Measurements from ENCODE around the gene ABCC4. TPM values are rescaled to one million over a fixed set of nuclear protein-coding genes. Genes with fewer than 3 reads are reported as not detected.
"Not testable (repeated sequence)": the region's sequence is repeated elsewhere in the genome, so short reads cannot be mapped to it uniquely, and the experiment has no call there.

The ABCC4 gene
- total RNA-seq, 1 experiment from 2014 or later: 52.0 TPM

DNA sequence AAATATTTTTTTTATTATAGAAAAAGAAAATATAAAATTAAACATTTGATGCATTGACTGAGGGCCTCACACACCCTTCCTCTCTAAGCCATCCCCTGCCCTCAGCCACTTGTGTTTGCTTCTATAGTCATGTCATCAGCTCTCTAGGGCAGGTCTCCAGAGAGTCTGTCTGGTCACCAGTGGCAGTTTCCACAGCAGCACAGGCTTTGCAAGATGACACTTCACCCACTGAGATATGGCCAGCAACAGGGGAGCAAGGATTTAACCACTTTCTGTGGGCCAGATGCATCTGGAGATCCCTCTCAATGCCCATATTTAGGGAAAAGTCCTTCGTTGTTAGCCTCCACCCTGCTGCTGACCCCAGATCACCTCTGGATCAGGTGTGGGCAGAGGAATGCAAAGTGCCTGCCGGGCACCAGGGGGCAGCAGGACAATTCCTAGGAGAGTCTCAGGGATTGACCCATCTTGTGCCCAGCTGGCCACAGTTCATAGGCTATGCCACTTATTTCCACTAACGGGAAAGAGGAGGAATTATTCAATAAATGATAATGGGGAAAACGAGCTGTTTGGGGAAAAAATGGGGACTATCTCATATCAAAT is 4.8 kb downstream of the ABCC4 start:
- H3K27ac ChIP-seq (ENCODE audit: low read depth, low read length, poor library complexity, severe bottlenecking): no peak overlapping the region
- no peak overlapping the region for H3K4me3 ChIP-seq (ENCODE audit: low read depth, low read length, poor library complexity, severe bottlenecking)
- intact Hi-C loops (cut with micrococcal nuclease; ENCODE audit: unreplicated experiment): no loop called here
- no peak for TF ChIP-seq EZH2 (IDR thresholded peaks at IDR 0.05; ENCODE audit: borderline replicate concordance, low read depth, low read length, poor library complexity, severe bottlenecking)
- TF ChIP-seq, protein P1, sequence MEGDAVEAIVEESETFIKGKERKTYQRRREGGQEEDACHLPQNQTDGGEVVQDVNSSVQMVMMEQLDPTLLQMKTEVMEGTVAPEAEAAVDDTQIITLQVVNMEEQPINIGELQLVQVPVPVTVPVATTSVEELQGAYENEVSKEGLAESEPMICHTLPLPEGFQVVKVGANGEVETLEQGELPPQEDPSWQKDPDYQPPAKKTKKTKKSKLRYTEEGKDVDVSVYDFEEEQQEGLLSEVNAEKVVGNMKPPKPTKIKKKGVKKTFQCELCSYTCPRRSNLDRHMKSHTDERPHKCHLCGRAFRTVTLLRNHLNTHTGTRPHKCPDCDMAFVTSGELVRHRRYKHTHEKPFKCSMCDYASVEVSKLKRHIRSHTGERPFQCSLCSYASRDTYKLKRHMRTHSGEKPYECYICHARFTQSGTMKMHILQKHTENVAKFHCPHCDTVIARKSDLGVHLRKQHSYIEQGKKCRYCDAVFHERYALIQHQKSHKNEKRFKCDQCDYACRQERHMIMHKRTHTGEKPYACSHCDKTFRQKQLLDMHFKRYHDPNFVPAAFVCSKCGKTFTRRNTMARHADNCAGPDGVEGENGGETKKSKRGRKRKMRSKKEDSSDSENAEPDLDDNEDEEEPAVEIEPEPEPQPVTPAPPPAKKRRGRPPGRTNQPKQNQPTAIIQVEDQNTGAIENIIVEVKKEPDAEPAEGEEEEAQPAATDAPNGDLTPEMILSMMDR (conservative IDR thresholded peaks at IDR 0.05; ENCODE audit: low read depth, low read length): peak; percentile 56
- no peaks in the 10 kb centered on the region for H3K9me3 ChIP-seq (ENCODE audit: low read depth, low read length, poor library complexity, severe bottlenecking)
- no TSS peak for BruUV-seq (replicated peaks)
- POLR2A ChIA-PET (ENCODE audit: low non-redundant PET): no interaction called here
- no peak for DNase-seq (ENCODE audit: low spot score)
- H3K4me1 ChIP-seq (ENCODE audit: insufficient read depth, low read length, poor library complexity, severe bottlenecking): peaks cover 21% of the 10 kb centered on the region
- no peaks in the 10 kb centered on the region for H3K27me3 ChIP-seq (replicated peaks; ENCODE audit: insufficient read depth, low read depth, low read length, poor library complexity)
- CTCF ChIA-PET: interaction anchor here (0.6 kb wide), 1 partner anchor 198 kb away, joined by 6 read pairs; no protein-coding TSS in a partner anchor
- no peaks in the 10 kb centered on the region for H3K36me3 ChIP-seq (ENCODE audit: insufficient read depth, low read length, poor library complexity, severe bottlenecking)

DNA sequence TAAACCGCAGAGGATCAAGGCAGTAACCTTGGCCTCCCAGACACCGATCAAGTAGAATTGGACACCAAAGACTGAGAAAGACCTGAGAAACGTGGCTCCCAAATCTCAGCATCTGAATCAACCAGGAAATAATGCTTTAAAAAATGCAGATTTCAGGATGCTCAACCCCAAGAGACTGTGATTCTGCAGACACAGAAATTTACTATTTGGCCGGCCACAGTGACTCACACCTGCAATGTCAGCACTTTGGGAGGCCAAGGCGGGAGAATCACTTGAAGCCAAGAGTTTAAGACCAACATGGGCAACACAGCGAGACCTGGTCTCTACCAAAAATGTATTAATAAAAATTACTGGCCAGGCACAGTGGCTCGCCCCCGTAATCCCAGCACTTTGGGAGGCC is 6.2 kb downstream of the ABCC4 start:
- no TSS peak for BruUV-seq (replicated peaks)
- no peak overlapping the region for H3K27ac ChIP-seq (ENCODE audit: low read depth, low read length, poor library complexity, severe bottlenecking)
- H3K4me1 ChIP-seq (ENCODE audit: insufficient read depth, low read length, poor library complexity, severe bottlenecking): peaks cover 21% of the 10 kb centered on the region
- ChIA-PET CTCF (no interaction called here), POLR2A (ENCODE audit: low non-redundant PET) (no interaction called here)
- H3K9me3 ChIP-seq (ENCODE audit: low read depth, low read length, poor library complexity, severe bottlenecking): no peaks in the 10 kb centered on the region
- DNase-seq (ENCODE audit: low spot score): no peak
- H3K4me3 ChIP-seq (ENCODE audit: low read depth, low read length, poor library complexity, severe bottlenecking): no peak overlapping the region
- no peaks in the 10 kb centered on the region for H3K36me3 ChIP-seq (ENCODE audit: insufficient read depth, low read length, poor library complexity, severe bottlenecking)
- TF ChIP-seq EZH2 (IDR thresholded peaks at IDR 0.05; ENCODE audit: borderline replicate concordance, low read depth, low read length, poor library complexity, severe bottlenecking): no peak
- TF ChIP-seq, protein P1 (conservative IDR thresholded peaks at IDR 0.05; ENCODE audit: low read depth, low read length): no peak
- intact Hi-C loops (cut with micrococcal nuclease; ENCODE audit: unreplicated experiment): no loop called here
- H3K27me3 ChIP-seq (replicated peaks; ENCODE audit: insufficient read depth, low read depth, low read length, poor library complexity): no peaks in the 10 kb centered on the region

DNA sequence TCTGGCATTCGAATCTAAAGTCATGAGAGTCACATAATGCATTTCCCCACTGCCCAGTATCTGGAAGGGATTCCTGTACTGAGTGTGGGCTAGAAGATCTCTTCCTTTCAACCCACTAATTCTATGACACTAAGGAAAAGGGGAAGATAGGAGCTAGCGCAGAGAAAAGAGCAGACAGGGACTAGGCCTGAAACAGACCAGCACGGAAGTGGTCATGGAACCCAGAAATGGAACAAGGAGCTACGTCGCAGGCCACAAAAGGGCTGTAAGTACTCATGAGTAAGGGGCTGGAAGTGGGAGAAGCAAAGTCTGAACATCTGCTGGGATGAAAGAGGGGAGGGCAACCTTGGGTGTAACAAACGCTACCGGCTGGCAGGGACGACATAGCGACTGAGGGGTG is 8.6 kb downstream of the ABCC4 start:
- Histone ChIP-seq H3K9me3 (ENCODE audit: low read depth, low read length, poor library complexity, severe bottlenecking) (no peaks in the 10 kb centered on the region), H3K27me3 (replicated peaks; ENCODE audit: insufficient read depth, low read depth, low read length, poor library complexity) (no peaks in the 10 kb centered on the region), H3K27ac (ENCODE audit: low read depth, low read length, poor library complexity, severe bottlenecking) (no peak overlapping the region), H3K4me1 (ENCODE audit: insufficient read depth, low read length, poor library complexity, severe bottlenecking) (peaks cover 4% of the 10 kb centered on the region), H3K36me3 (ENCODE audit: insufficient read depth, low read length, poor library complexity, severe bottlenecking) (no peaks in the 10 kb centered on the region), H3K4me3 (ENCODE audit: low read depth, low read length, poor library complexity, severe bottlenecking) (no peak overlapping the region)
- DNase-seq (ENCODE audit: low spot score): no peak
- TF ChIP-seq, protein P1 (conservative IDR thresholded peaks at IDR 0.05; ENCODE audit: low read depth, low read length): no peak
- no peak for TF ChIP-seq EZH2 (IDR thresholded peaks at IDR 0.05; ENCODE audit: borderline replicate concordance, low read depth, low read length, poor library complexity, severe bottlenecking)
- ChIA-PET CTCF (no interaction called here), POLR2A (ENCODE audit: low non-redundant PET) (no interaction called here)
- no TSS peak for BruUV-seq (replicated peaks)
- intact Hi-C loops (cut with micrococcal nuclease; ENCODE audit: unreplicated experiment): no loop called here

DNA sequence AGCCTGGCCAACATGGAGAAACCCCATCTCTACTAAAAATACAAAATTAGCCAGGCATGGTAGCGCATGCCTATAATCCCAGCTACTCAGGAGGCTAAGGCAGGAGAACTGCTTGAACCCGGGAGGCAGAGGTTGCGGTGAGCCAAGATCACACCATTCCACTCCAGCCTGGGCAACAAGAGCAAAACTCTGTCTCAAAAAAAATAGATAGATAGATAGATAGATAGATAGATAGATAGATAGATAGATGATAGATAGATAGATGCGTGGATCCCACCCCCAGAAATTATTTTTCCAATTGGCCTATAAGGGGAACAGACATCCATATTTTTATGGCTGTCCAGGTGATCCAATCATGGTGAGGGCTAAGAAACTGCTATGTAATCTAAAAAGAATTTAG is 11.3 kb downstream of the ABCC4 start:
- H3K27me3 ChIP-seq (replicated peaks; ENCODE audit: insufficient read depth, low read depth, low read length, poor library complexity); H3K4me1 ChIP-seq (ENCODE audit: insufficient read depth, low read length, poor library complexity, severe bottlenecking); H3K27ac ChIP-seq (ENCODE audit: low read depth, low read length, poor library complexity, severe bottlenecking); H3K9me3 ChIP-seq (ENCODE audit: low read depth, low read length, poor library complexity, severe bottlenecking); intact Hi-C loops (cut with micrococcal nuclease; ENCODE audit: unreplicated experiment); POLR2A ChIA-PET (ENCODE audit: low non-redundant PET); H3K36me3 ChIP-seq (ENCODE audit: insufficient read depth, low read length, poor library complexity, severe bottlenecking); DNase-seq (ENCODE audit: low spot score); CTCF ChIA-PET; H3K4me3 ChIP-seq (ENCODE audit: low read depth, low read length, poor library complexity, severe bottlenecking); BruUV-seq (replicated peaks): not testable (repeated sequence)

Measured in A673 (cell line).